A673 (cell line): ENCODE measurements around the gene QSOX2.

Experiments used
- EZH2 ChIP-seq: fragments of 200-600 bp; sonication (generic); IDR thresholded peaks from 2 replicates; pipeline ENCODE4 v1.6.1; 2017; ENCODE audit warnings: borderline replicate concordance, low read depth, mild to moderate bottlenecking, mixed read lengths, antibody characterized with exemption, low read length; ENCODE audit not compliant: poor library complexity, severe bottlenecking
- TF ChIP-seq, protein P1 (sequence below): fragments of 300-800, 200-600 bp; sonication (generic); conservative IDR thresholded peaks from 2 replicates; pipeline ENCODE4 v1.5.1; 2017; ENCODE audit warnings: low read depth, mild to moderate bottlenecking, antibody characterized with exemption, low read length, moderate library complexity, mixed read lengths

DNA sequence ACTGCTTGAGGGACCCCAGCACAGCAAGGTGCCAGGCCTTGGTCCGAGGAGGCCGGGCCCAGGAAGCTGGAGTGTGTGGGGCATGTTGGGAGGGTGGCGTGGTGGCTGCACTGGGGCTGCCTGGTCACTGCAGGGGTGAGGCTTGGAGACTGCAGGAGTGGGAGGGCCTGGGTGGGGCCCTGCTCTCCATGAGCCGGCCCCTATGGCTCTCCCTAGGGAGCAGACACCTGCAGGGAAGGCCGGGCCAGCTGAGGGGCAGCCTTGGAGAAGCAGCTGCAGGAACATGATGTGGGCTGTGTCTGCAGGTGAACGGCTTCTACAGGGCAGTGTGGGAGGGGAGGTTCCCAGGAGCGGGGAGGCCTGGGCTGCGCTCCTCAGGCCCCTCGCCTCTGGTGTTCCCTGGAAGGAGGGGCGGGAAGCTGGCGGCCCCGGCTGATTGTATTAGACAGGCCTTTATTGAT is 85.2 kb downstream of the QSOX2 start:
- TF ChIP-seq, protein P1, sequence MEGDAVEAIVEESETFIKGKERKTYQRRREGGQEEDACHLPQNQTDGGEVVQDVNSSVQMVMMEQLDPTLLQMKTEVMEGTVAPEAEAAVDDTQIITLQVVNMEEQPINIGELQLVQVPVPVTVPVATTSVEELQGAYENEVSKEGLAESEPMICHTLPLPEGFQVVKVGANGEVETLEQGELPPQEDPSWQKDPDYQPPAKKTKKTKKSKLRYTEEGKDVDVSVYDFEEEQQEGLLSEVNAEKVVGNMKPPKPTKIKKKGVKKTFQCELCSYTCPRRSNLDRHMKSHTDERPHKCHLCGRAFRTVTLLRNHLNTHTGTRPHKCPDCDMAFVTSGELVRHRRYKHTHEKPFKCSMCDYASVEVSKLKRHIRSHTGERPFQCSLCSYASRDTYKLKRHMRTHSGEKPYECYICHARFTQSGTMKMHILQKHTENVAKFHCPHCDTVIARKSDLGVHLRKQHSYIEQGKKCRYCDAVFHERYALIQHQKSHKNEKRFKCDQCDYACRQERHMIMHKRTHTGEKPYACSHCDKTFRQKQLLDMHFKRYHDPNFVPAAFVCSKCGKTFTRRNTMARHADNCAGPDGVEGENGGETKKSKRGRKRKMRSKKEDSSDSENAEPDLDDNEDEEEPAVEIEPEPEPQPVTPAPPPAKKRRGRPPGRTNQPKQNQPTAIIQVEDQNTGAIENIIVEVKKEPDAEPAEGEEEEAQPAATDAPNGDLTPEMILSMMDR: no peak
- no peak for TF ChIP-seq EZH2
